Mesodermal cell (in vitro differentiated cells): ENCODE measurements around the gene RAPGEF4.

Source experiments
- H3K27ac ChIP-seq: 2 replicates; pipeline ENCODE4 v1.7.0; 2013; ENCODE audit warnings: mild to moderate bottlenecking, low read depth, low read length, moderate library complexity; ENCODE audit not compliant: severe bottlenecking
- H3K36me3 ChIP-seq: 2 replicates; pipeline ENCODE4 v1.7.1; 2013; ENCODE audit warnings: mild to moderate bottlenecking, low read length, moderate library complexity; ENCODE audit not compliant: control insufficient read depth, insufficient read depth
- H3K4me1 ChIP-seq: one replicate; pipeline ENCODE4 v1.7.1; 2013; ENCODE audit warnings: mild to moderate bottlenecking, low read length; ENCODE audit not compliant: insufficient read depth, control insufficient read depth, poor library complexity, severe bottlenecking
- H3K4me3 ChIP-seq: 2 replicates; pipeline ENCODE4 v1.7.0; 2013; ENCODE audit warnings: low read length, control low read depth, mild to moderate bottlenecking; ENCODE audit not compliant: insufficient read depth, poor library complexity, severe bottlenecking; ENCODE audit errors: extremely low read depth
- H3K9me3 ChIP-seq: 2 replicates; pipeline ENCODE4 v1.7.1; 2013; ENCODE audit warnings: mild to moderate bottlenecking, low read length, moderate library complexity; ENCODE audit not compliant: control insufficient read depth
- WGBS, 2 experiments: methylation state at CpG; one replicate each; pipeline ENCODE4 v1.1.5; 2013; ENCODE audit warnings: missing lambda C conversion rate in 2 of 2; ENCODE audit not compliant: insufficient coverage in 2 of 2; 5-methylcytosine and 5-hydroxymethylcytosine counted together

RAPGEF4 gene

DNA sequence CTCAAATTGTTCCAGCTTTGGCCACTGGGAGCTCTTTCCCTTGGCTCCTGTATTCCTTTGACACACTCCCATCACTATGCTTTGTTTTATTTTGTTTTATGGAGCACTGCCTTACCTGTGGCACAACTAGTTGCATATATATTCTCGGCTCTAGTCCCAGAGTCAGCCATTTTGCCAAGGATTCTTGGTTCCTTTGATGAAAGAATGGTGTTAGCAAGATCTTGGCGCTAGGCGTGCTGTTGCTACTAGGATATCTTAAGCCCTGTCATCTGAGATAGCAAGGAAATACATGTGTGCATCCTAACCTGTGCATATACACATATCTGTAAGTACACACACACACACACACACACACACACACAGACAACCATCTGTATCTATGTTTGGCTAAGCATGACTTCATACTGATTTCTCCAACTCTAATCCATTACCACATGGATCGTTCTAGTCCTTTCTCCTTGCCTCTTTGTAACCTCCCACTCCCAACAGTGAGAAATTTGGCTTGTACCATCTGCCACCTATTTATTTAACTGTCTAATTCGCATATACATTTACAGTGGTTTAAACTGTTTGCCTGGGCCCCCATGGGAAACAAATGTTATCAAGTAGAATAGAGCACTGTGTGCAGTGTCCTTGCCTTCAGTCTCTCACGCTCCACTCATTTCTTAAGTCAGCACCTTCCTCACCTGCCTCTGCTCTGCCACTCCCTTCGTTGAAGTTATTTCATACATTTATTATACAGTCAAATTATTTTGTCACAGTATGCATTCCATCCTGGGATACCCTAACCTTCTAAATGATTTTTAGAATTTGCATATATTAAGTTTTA lies 202.5 kb downstream of the RAPGEF4 start:
- Histone ChIP-seq H3K36me3 (no peaks in the 10 kb centered on the region), H3K4me3 (no peak overlapping the region), H3K27ac (no peak overlapping the region), H3K4me1 (no peaks in the 10 kb centered on the region), H3K9me3 (peaks cover 6% of the 10 kb centered on the region)
- WGBS, 2 experiments = 100% methylated on average over 2 to 4 of the region's 7 CpGs

DNA sequence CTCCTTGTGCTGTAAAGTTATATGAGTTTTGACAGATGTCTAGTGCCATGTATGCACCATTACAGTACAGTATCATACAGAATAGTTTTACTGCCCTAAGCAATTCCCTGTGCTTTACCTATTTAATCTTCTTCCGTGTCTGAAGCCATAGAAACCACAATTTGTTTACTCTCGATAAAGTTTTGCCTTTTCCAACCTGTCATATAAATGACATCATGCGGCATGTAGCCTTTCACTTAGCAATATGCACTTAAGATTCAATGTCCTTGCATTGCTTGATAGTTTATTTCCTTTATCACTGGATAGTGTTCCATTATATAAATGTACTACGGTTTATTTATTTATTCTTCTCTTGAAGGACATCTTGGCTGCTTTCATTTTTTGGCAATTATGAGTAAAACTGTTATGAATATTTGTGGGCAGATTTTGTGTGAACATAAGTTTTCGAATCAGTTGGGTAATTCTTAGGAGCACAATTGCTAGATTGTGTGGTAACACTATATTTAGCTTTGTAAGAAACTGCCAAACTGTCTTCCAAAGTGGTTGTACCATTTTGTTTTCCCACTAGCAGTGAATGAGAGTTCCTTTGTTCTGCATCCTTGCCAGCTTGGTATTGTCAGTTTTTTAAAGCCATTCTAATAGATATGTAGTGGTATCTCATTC lies 203.2 kb downstream of the RAPGEF4 start:
- no peak overlapping the region for H3K27ac ChIP-seq
- WGBS, 2 experiments = 91 to 97% methylated on average over 3 to 4 of the region's 5 CpGs
- H3K4me1 ChIP-seq = no peaks in the 10 kb centered on the region
- no peak overlapping the region for H3K4me3 ChIP-seq
- no peaks in the 10 kb centered on the region for H3K36me3 ChIP-seq
- peaks cover 6% of the 10 kb centered on the region for H3K9me3 ChIP-seq

DNA sequence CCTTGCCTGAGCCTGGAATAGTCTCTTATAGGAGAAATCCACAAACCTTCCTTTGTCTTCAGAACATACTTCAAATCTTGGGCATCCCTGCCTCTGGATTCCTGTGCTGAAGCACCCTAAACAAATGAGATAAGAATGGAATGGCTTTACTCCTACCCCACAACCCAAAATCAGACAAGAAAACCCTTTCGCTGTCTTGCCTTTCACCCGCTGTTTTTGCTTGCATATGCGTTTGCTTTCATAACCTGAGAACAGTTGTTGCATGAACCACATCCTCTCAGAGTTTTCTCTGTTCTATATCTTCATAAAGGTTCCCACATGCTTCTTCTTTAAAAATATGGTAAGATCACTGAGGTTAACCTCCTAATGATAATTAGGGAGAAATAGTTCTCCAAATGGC lies 207.9 kb downstream of the RAPGEF4 start:
- no peak overlapping the region for H3K4me3 ChIP-seq
- no peaks in the 10 kb centered on the region for H3K36me3 ChIP-seq
- 71 to 89% methylated on average over 3 of the region's 3 CpGs for WGBS, 2 experiments
- peaks cover 8% of the 10 kb centered on the region for H3K4me1 ChIP-seq
- H3K27ac ChIP-seq = no peak overlapping the region
- peaks cover 6% of the 10 kb centered on the region for H3K9me3 ChIP-seq

DNA sequence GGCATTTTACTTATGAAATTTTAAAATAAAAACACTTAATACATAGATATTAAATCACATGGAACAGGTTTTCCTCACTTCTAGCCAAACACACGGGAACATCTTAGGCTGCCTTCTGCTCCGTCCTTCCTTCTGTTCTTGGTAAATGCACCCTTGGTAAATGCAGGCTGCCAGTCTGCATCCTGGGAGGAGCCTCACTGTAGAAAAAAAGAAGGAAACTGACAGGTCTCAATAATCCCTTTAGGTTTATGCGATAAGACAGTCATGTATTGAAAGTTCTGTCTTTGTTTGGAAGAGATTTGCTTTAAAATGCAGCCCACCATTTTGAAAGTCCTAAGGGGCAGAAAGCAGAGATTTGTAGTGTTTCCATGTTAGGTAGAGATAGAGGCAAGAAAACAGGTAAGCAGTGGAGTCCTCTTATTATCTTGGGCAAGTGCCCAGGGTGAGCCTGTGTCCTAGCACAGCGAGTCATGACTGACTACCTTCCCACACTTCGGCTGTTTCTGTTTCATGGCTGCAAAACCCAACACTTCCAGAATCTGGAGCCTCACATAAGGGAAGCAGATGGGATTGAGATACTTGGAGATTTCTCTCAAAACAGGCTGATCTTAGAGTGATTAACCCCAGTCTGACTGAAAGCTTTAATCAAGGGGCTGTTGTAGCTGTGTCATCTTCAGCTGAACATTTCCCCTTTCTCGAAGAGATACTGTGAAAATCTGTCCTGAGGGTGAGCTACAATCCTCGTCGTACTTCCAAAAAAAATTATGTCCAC lies 208.6 kb downstream of the RAPGEF4 start:
- Histone ChIP-seq H3K9me3 (peaks cover 6% of the 10 kb centered on the region), H3K36me3 (no peaks in the 10 kb centered on the region), H3K4me1 (peaks cover 8% of the 10 kb centered on the region), H3K4me3 (no peak overlapping the region), H3K27ac (no peak overlapping the region)
- 86 to 91% methylated on average over 6 of the region's 8 CpGs for WGBS, 2 experiments

DNA sequence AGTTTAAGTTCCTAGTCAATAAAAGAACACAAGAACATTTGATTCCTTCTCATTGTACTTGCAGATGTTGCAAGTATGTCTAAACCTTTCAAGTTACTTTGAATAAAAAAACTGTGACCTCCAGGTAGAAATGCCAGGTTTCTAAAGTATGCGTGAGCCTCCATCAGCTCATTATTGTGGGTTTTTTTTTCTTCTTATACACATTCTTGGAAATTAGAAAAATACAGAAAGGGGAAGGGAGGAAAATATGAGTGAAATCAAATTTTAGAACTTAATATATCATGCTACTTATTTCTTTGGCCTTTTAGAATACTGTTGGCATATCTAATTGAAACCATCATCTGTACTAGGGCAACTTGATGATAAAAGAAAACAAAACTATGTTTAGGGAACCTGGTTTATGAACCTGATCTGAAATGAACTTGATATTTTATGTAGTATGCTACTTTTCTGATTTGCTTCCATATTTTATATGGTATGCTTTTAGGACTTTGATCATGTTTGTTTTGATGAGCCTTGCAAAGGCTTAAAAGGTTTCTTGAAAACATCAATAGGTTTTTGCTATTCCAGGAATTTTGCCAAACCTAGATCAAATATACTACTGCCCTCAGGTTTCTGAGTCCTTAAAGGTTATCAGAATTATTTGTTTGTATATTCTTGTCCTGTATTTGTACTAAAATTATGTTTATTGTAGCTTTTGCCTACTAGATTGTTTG lies 209.3 kb downstream of the RAPGEF4 start:
- Histone ChIP-seq H3K27ac (no peak overlapping the region), H3K36me3 (no peaks in the 10 kb centered on the region), H3K9me3 (peaks cover 6% of the 10 kb centered on the region), H3K4me1 (peaks cover 8% of the 10 kb centered on the region), H3K4me3 (no peak overlapping the region)
- WGBS, 2 experiments = no CpG with 5 or more reads among the region's 1 CpG

DNA sequence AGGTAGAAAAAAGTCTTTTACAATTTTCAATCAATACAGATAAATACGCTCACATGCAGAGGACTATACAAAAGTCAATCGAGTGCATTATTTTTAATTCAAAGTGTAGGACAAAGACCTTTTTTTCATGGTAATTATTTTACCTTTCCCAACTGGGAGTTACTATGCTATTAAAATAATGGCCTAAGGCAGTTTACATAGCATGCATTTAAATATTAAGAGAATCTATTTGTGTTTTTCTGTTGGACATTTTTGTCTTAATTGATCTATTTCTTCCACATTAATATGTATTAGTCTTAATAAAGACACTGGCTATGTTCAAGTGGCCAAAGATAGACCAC lies 209.8 kb downstream of the RAPGEF4 start:
- WGBS, 2 experiments = no CpG with 5 or more reads among the region's 2 CpGs
- no peaks in the 10 kb centered on the region for H3K36me3 ChIP-seq
- H3K9me3 ChIP-seq = peaks cover 3% of the 10 kb centered on the region
- H3K4me3 ChIP-seq = no peak overlapping the region
- no peak overlapping the region for H3K27ac ChIP-seq
- peaks cover 8% of the 10 kb centered on the region for H3K4me1 ChIP-seq

DNA sequence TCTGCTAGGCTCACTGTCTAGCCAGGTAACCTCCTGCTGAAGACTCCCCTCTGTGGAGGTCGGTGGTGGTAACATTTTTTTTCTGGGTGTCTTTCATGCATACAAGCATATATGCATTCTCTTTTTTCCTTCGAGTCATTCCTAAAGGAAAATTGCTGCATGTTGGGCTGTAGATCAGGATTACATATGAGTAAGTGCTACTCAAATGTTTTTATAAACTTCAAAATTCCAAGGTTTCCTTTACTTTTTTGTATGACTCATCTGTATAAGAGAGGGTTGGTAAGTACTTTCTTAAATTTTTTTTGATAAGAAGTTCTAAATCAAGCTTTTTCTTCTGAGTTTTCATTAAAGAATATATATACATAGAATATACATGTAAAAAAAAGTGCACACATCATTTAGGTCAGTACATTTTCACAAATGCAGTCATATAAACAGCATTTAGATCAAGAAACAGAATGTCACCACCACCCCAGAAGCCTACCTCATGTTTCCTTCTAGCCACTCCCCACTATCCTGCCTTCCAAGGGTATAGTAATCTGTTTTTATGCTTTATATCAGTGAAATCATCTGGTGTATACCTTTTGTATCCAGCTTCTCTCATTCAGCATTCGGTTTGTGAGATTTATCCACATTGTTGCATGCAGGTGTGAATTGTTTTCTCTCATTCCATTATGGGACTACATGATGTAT lies 212.0 kb downstream of the RAPGEF4 start:
- Histone ChIP-seq H3K9me3 (no peaks in the 10 kb centered on the region), H3K27ac (no peak overlapping the region), H3K36me3 (no peaks in the 10 kb centered on the region), H3K4me1 (peaks cover 8% of the 10 kb centered on the region), H3K4me3 (no peak overlapping the region)
- no CpG with 5 or more reads among the region's 3 CpGs for whole genome bisulfite sequencing, 2 experiments

DNA sequence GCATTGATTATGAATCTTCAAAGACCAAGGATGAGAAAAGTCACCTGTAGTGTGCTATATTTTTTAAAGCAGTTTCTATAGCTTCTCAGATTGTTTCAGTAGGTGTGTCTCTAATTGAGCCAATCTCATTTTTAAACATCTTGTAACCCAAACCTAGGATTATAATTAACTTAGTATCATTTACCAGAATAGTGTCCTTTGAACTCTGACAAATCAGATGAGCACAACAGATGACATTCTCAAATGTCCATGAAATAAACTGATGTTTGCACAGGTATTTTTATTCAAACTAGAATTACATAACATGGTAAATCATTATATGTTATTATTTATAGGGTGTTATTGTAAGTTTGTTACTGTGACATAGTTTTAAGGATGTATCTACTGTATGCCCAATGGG lies 213.9 kb downstream of the RAPGEF4 start:
- H3K9me3 ChIP-seq = no peaks in the 10 kb centered on the region
- H3K27ac ChIP-seq = no peak overlapping the region
- no peaks in the 10 kb centered on the region for H3K36me3 ChIP-seq
- H3K4me1 ChIP-seq = peaks cover 3% of the 10 kb centered on the region
- H3K4me3 ChIP-seq = no peak overlapping the region

DNA sequence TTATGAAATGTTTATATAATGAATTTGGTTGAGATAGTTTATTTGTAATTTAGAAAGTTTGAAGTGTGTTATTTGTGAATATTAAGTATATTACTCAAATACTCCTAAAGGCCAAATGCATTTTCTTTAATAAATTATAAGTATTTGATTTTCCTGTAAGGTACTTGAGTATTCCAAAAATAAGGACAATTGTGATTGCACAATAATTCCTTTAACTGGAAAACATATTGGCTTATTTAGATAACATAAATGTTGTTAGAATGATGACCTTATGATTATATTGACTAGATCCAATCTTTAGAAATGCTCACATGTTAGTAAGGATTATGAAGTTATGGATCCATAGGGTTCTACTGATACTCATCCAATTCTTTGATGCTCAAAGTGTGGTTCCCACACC lies 214.9 kb downstream of the RAPGEF4 start:
- Histone ChIP-seq H3K9me3 (no peaks in the 10 kb centered on the region), H3K4me3 (no peak overlapping the region), H3K36me3 (no peaks in the 10 kb centered on the region), H3K27ac (no peak overlapping the region), H3K4me1 (no peaks in the 10 kb centered on the region)

DNA sequence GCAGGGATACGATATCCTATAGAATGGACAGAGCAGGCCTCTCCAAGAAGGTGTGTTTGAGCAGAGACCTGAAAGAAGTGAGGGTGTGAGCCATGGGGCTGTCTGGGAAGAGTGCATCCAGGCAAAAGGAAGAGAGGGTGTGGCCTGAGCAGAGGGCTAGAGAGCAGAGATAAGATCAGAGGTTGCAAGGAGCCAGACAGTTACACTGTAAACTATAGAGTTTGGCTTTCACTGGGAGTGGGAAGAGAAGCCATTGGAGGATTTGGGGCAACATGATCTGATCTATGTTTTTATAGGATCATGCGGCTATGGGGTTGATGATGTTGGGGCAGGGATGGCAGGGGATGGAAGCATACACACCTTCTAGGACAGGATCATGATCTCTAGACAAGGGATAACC lies 215.9 kb downstream of the RAPGEF4 start:
- 90 to 94% methylated on average over 2 of the region's 2 CpGs for WGBS, 2 experiments
- Histone ChIP-seq H3K4me1 (no peaks in the 10 kb centered on the region), H3K27ac (no peak overlapping the region), H3K36me3 (no peaks in the 10 kb centered on the region), H3K4me3 (no peak overlapping the region), H3K9me3 (no peaks in the 10 kb centered on the region)
